Measurements from ENCODE around the gene GRID2. TPM values are rescaled to one million over a fixed set of nuclear protein-coding genes. Genes with fewer than 3 reads are reported as not detected.

The GRID2 gene
- total RNA-seq, 1 experiment from 2014 or later = not detected

DNA sequence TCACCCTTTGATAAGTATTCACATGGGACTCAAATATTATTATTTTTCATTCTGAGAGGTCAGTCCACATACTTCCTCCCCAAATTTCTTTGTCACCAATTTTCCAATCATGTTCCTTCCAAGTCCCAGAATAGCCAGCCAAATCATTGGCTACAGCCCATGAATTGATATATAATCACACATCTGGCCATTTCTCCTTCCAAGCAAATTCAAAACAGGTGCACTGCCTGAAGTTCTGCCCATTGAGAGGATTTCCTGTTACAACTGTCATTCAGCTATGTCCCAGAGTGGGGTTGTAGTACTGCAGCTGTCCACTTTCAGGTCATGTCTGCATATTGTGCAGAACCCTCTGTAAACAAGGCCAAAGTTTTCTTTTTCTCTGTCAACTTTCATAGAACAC is 347.8 kb downstream of the GRID2 start:
- ChIA-PET CTCF (no interaction called here), POLR2A (no interaction called here)
- Histone ChIP-seq H3K9me3 (no peaks in the 10 kb centered on the region), H3K4me3 (ENCODE audit: low read depth, low read length) (no peak overlapping the region), H3K4me1 (no peaks in the 10 kb centered on the region), H3K36me3 (ENCODE audit: control insufficient read depth, insufficient read depth, low read length) (no peaks in the 10 kb centered on the region), H3K27me3 (replicated peaks; ENCODE audit: control insufficient read depth, insufficient read depth, low read length) (no peaks in the 10 kb centered on the region)
- intact Hi-C loops (cut with micrococcal nuclease; ENCODE audit: unreplicated experiment) = no loop called here
- no peak overlapping the region for H3K4me3 Mint-ChIP-seq (ENCODE audit: unreplicated experiment)
- no peak for TF ChIP-seq CTCF (IDR thresholded peaks at IDR 0.05; ENCODE audit: insufficient read depth in 1 of 2, low read depth in 1 of 2, low read length in 1 of 2, severe bottlenecking in 1 of 2, unreplicated experiment in 1 of 2)
- no peak for DNase-seq
- no TSS peak for BruUV-seq (replicated peaks)
- no peaks in the 10 kb centered on the region for H3K9me3 Mint-ChIP-seq (ENCODE audit: unreplicated experiment)
- H3K36me3 Mint-ChIP-seq (ENCODE audit: insufficient read depth, unreplicated experiment) = no peaks in the 10 kb centered on the region
- no peaks in the 10 kb centered on the region for H3K4me1 Mint-ChIP-seq (ENCODE audit: low read depth, unreplicated experiment)
- H3K27ac Mint-ChIP-seq (ENCODE audit: unreplicated experiment) = no peak overlapping the region
- no peaks in the 10 kb centered on the region for H3K27me3 Mint-ChIP-seq (ENCODE audit: insufficient read depth, unreplicated experiment)

DNA sequence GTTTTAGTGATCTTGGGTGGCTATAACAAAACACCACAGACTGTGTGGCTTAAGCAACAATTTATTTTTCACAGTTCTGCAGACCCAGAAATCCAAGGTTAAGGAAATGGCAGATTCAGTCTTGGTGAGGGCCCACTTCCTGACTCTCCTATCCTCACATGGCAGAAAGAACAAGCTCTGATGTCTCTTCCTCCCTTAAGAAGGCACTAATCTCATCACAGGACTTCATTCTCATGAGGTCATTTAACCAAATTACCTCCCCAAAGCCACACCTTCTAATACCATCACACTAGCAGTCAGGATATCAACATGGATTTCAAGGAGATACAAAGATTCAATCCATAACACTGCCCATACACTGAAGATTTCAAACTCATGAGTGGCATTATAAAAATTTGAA is 350.3 kb downstream of the GRID2 start:
- Histone ChIP-seq H3K4me3 (ENCODE audit: low read depth, low read length) (no peak overlapping the region), H3K9me3 (no peaks in the 10 kb centered on the region), H3K27me3 (replicated peaks; ENCODE audit: control insufficient read depth, insufficient read depth, low read length) (no peaks in the 10 kb centered on the region), H3K36me3 (ENCODE audit: control insufficient read depth, insufficient read depth, low read length) (no peaks in the 10 kb centered on the region), H3K4me1 (no peaks in the 10 kb centered on the region)
- ChIA-PET CTCF (no interaction called here), POLR2A (no interaction called here)
- Mint-ChIP-seq H3K4me1 (ENCODE audit: low read depth, unreplicated experiment) (no peaks in the 10 kb centered on the region), H3K36me3 (ENCODE audit: insufficient read depth, unreplicated experiment) (no peaks in the 10 kb centered on the region), H3K9me3 (ENCODE audit: unreplicated experiment) (no peaks in the 10 kb centered on the region), H3K4me3 (ENCODE audit: unreplicated experiment) (no peak overlapping the region), H3K27ac (ENCODE audit: unreplicated experiment) (no peak overlapping the region), H3K27me3 (ENCODE audit: insufficient read depth, unreplicated experiment) (no peaks in the 10 kb centered on the region)
- no TSS peak for BruUV-seq (replicated peaks)
- TF ChIP-seq CTCF (IDR thresholded peaks at IDR 0.05; ENCODE audit: insufficient read depth in 1 of 2, low read depth in 1 of 2, low read length in 1 of 2, severe bottlenecking in 1 of 2, unreplicated experiment in 1 of 2) = no peak
- intact Hi-C loops (cut with micrococcal nuclease; ENCODE audit: unreplicated experiment) = no loop called here
- no peak for DNase-seq

DNA sequence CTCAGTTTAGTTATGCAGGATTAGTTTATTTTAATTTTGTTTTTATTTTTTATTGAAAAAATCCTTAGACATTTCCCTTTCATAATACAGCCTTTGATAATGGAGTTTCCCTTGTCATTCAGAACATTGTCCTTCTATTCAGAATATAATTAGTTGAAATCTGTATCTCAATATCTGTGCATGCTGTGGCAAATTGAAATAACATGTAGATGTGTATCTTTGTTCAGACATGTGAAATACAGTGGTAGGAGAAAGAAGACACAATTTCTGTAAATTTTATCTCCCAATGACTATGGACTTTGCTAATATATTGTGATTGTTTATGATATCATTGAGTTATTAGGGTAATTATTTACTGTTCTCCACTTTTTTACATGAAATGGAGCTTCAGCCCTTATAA is 353.9 kb downstream of the GRID2 start:
- no TSS peak for BruUV-seq (replicated peaks)
- no peaks in the 10 kb centered on the region for H3K9me3 Mint-ChIP-seq (ENCODE audit: unreplicated experiment)
- POLR2A ChIA-PET = no interaction called here

More for the DNA sequence above, 353.9 kb downstream of the GRID2 start:
- no peaks in the 10 kb centered on the region for H3K4me1 Mint-ChIP-seq (ENCODE audit: low read depth, unreplicated experiment)
- Histone ChIP-seq H3K4me1 (no peaks in the 10 kb centered on the region), H3K9me3 (no peaks in the 10 kb centered on the region), H3K4me3 (ENCODE audit: low read depth, low read length) (no peak overlapping the region), H3K36me3 (ENCODE audit: control insufficient read depth, insufficient read depth, low read length) (no peaks in the 10 kb centered on the region), H3K27me3 (replicated peaks; ENCODE audit: control insufficient read depth, insufficient read depth, low read length) (no peaks in the 10 kb centered on the region)
- H3K36me3 Mint-ChIP-seq (ENCODE audit: insufficient read depth, unreplicated experiment) = no peaks in the 10 kb centered on the region
- no peak overlapping the region for H3K4me3 Mint-ChIP-seq (ENCODE audit: unreplicated experiment)
- no peak overlapping the region for H3K27ac Mint-ChIP-seq (ENCODE audit: unreplicated experiment)
- intact Hi-C loops (cut with micrococcal nuclease; ENCODE audit: unreplicated experiment) = no loop called here
- no peaks in the 10 kb centered on the region for H3K27me3 Mint-ChIP-seq (ENCODE audit: insufficient read depth, unreplicated experiment)
- DNase-seq = no peak
- CTCF ChIA-PET = no interaction called here
- no peak for TF ChIP-seq CTCF (IDR thresholded peaks at IDR 0.05; ENCODE audit: insufficient read depth in 1 of 2, low read depth in 1 of 2, low read length in 1 of 2, severe bottlenecking in 1 of 2, unreplicated experiment in 1 of 2)
